ENCODE data around the gene SLC4A2. TPM values are rescaled to one million over a fixed set of nuclear protein-coding genes. Genes with fewer than 3 reads are reported as not detected.

The SLC4A2 gene
- polyA plus RNA-seq, 12 donors = 43.4 to 124 (median 52.7) TPM; not detected in 1

- no peak for DNase-seq
Measured at GRCh38 chr7:151077705-151078232, 18.4 kb downstream of the SLC4A2 start.

GRCh38 chr7:151078233-151079040 lies 19.0 kb downstream of the SLC4A2 start:
- DNase-seq = no peak

DNA sequence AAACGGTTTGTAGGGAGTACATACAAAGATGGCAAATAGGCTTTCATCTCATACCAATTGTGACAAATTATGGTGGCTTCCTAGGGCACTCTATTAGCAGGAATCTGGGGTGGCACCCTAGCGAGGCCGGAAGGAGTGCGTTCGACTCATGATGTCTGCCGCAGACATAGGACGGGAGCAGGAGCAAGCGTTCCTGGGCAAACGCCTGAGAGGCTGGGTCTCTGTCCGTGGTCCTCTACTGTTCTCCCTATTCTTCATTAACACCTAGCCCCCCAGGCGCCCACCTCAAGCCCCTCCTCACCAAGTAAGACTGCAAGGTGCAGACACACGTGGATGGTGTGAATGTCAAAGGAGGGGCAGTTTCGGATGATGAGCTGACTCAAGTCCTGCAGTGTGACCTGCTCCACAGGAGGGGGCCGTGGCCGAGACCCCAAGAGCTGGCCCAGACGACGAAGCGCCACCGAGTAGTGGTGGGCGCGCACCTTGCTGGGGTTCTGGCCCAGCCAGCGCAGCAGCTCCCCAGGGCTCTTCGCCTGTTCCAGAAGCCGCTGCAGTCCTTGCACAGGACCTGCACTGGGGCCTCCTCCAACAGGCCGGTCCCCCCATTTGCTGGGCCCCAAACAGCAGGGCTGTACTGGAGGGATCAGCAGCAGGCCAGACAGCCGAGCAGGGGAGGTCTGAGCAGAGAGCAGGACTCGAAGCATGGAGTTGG lies 20.0 kb downstream of the SLC4A2 start:
- no peak for DNase-seq

- DNase-seq = no peak
Measured at GRCh38 chr7:151080067-151080521, 20.7 kb downstream of the SLC4A2 start.

DNA sequence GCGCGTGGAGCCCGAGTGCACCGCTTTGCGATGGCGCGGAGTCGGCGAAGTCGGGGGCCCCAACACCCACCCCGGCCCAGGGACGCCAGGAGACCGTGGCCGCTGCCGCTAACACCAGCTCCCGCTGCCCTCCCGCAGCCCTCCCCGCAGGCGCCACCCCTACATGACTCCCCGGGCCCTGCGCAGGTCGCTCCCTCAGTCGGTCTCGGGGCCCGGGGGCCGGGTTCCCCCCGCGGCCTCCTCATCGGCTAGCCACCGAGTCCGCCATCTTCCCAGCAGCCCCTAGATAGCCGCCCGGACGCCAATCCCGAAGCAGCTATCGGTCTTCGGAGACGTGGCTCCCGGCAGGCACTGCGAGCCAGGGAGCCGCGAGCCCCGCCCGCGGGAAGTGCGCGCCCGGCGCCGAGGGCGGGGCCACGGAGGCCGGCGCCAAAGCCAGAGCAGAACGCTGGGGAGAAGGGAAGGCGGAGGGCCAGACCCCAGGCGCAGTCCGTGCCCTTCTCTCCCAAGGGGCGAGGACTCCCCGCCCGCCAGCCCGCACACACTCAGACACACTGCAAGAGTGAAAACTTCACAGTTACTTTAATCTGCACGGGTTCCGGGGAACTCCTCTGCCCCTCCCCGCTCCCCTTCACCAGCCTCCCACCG lies 21.3 kb downstream of the SLC4A2 start, which contains the start of gene FASTK:
Gene FASTK, minus strand, starts transcription at position 288 of the 648 bp plus-strand sequence. Its CDS starts 43 bp downstream, at position 245.
- DNase-seq = peak; percentile 88

DNA sequence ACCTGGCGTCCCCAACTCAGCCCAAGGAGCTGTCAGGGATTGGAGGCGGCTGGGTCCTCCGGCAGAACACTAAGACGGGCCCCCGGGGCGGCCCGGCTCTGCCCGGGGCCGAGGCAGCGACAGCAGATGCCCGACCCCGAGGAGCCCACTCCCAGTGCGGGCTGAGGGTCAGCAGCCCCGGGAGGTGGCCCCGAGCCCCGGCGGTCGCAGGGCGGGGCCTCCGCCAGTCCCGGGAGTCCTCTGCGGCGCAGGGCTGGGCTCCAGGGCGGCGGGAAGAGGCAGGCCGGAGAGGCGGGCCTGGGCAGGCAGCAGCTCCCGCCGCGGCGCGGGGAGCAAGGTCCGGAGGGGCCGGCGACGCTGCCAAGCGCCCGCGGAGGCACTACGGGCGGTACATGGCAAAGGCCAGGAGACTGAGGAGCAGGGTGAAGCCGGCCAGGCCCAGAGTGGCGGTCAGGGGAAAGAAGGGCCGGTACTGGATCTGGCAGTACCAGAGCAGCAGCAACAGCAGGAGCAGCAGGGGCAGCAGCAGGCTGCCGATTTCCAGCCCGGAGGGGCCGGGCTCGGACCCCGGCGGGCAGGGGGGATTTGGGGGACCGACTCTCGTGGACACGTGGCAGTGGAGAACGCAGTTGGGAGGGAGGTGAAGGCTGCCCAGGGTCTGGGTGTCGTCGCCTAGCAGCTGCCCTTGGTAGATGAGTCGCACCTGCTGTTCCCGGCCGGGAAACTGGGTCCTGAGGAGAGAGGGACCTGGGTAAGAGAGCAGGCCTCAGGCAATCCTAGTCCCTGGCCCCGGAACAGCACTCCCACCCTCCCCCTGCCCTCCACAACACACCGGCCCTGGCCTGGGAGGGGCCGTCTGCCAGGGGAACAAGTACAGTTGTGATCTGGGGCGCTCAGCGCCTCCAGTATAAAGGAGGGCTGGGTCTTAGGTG lies 22.0 kb downstream of the SLC4A2 start:
- DNase-seq = no peak

GRCh38 chr7:151082141-151083070 lies 23.0 kb downstream of the SLC4A2 start:
- DNase-seq = no peak

GRCh38 chr7:151083071-151083823 lies 23.9 kb downstream of the SLC4A2 start, which contains the start of gene TMUB1:
TSS of gene TMUB1 (minus strand) at chr7:151083493. CDS start at chr7:151082563, 930 bp downstream.
- DNase-seq = no peak

DNA sequence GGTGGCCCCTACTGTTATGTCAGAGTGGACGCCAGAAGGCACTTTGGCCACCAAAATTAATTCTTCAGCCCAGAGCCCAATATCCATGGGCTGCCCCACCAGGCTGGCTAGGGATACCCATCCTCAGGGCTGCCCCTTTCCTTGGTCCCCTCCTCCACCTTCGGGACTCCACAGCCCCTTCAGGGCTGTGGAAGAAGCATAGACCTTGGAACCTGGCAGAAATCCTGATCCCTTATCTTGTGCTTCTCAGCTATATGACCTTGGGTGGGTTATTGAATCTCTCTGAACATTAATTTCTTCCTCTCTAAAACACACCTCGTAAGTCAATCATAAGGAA lies 24.4 kb downstream of the SLC4A2 start:
- DNase-seq = no peak

- DNase-seq = no peak
Measured at GRCh38 chr7:151085329-151085690, 25.9 kb downstream of the SLC4A2 start.

GRCh38 chr7:151085691-151086620 lies 26.6 kb downstream of the SLC4A2 start, which contains the start of gene AGAP3:
TSS of gene AGAP3 (plus strand) at chr7:151086475. CDS start at chr7:151086742, 267 bp downstream.
- DNase-seq = peak; percentile 85

GRCh38 chr7:151086802-151087244 lies 27.4 kb downstream of the SLC4A2 start:
- no peak for DNase-seq

DNA sequence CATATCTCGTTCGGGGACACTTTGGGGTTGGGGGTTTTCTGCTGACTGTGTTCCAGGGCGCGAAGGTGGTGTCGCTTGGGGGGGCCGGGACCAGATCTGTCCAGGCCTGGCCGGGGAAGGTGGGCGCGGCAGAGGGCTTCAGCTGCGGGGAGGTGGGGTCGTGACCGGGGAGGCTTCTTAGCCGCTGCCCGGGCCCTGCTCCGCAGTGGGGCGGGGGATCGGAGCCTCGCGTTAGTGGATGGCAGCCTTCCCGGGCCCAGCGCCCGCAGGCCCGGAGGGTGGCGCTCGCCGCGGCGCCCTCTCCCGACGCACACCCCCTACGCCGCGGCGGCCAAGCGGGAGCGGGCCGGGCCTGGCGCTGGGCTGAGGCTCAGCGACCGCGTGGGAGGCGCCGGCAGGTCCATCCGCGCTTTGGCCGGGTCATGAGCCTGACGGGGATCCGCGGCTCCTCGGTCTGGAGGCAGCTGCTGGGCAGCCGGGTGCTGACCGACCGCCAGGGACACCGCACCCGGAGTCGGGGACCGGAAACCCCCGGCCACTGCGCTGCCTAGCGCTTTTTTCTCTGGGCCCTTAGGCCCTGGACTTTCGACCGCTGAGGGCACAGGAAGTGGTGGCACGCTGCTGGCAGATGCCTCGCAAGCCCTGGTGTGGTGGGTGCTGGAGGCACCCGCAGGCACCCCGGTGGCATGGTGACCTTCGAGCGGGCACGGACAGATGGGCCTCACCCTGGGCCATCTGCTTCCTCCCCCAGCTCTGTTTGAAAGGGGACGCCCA lies 28.0 kb downstream of the SLC4A2 start:
- DNase-seq = no peak

DNA sequence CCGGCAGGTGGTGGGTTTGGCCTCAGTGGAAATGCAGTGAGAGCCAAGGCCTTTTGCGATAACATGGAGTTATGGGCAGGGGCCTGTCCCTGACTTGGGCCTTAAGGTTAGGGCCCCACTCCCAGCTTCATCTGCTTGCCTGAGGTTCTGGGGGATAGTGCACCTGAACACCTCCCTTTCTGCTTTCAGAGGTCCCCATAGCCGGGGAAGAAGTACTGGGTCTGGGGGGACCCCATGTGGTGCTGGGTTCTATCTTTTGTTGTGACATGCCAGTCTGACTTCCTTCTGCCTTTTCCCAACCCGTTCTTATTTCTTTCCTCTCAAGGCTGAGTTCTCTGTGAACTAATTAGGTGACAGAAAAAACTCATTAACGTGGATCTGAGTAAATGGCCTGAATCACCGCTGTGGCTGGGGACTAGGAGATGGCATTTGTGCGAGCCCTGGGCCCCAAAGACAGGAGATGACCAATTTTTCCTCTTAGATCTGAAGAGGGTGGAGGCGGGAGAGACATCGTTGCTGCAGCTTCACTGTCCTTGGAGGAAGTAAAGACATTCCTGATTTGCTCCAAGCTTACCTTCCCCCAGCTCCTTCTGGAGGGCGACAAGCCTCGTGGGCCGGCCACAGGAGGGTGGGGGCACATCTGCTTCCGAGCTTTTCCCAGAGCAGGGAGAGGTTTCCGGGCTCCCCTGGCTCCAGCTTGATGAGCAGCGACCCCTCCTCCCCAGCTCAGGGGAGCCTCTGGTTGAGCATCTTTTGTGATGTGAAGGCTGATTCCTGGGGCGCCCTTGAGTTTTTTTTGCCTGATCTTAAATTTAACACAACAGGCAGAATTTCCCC lies 28.8 kb downstream of the SLC4A2 start:
- no peak for DNase-seq

DNA sequence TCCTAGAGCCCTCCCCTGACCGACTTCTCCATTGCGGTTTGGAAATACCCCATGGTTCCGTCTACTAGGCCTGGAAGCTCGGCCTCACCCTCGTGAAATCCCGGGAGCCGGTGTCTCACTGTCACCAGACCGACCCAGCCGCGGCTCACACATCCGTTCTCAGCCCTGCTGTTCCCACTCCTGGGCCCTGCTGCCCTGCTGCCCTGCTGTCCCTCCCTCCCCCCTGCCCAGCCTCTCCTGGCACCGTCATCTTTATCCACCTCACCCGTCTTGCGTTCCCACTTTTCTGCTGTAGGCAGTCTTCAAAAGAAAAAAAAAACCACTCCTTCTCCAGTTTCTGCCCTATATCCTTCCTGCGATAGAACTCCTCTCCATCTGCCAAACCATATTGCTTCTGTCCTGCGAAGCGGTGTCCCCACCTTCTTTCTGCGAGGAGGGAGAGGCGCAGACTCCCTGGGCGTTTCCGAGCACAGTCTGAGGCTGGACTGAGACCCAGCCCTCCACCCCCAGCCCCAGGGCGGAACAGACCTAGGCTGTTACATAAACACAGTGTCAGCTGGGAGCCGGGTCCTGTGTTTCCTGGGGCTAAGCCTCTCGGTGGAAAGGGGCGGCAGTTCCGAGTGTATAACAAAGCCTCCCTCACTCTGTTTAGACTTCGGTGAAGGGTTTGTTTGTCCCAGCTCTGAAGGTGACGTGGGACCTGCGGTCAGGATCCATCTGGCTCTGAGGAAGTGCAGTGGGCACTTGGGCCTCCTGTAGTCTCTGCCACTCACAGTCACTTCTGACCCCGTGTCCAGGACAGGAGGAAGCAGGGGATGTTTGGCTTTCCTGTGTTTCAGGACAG lies 29.7 kb downstream of the SLC4A2 start:
- no peak for DNase-seq

All from muscle of arm (tissue), 12 donors.